Measurements from ENCODE around the gene LMAN1.

- TF ChIP-seq CTCF (IDR thresholded peaks at IDR 0.05): no peak
- no peak for TF ChIP-seq TP53 (CRISPR knock-in tag; IDR thresholded peaks at IDR 0.05)
- TF ChIP-seq ESRRA (CRISPR knock-in tag; IDR thresholded peaks at IDR 0.05; ENCODE audit: borderline replicate concordance): no peak
- no peak for TF ChIP-seq ETV6 (CRISPR knock-in tag; IDR thresholded peaks at IDR 0.05)
- no peak for TF ChIP-seq USF2 (CRISPR knock-in tag; IDR thresholded peaks at IDR 0.05)
- TF ChIP-seq FOXP1 (CRISPR knock-in tag; IDR thresholded peaks at IDR 0.05; ENCODE audit: borderline replicate concordance): no peak
Measured at GRCh38 chr18:59382383-59382782, 23.3 kb upstream of the LMAN1 start.

Measured in WTC11 (cell line).